ENCODE data around the gene FXYD2.

DNA sequence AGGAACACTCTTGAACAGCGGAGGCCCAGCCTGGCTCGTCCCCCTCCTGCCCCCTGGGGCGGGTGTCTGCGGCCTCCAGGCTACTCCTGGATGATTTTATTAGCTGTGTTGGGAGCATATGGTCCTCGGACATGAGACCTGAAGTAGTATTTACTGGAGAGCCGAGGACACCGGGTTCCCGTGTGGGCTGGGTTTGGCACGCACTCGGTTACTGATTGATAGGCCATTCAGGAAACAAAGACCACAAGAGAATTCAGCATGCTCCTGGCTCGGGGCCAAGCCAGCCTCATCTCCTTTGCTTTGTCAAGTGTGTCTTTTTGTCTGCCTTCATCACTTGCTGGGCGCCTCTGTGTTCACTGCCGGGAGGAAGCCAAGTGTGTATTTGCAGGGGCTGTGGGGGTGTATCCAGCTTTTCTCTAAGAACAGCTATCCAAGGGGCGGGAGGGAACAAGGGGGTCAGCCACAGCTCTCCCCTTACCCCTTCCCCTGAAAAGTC lies 9.7 kb downstream of the FXYD2 start:
- TF ChIP-seq, protein P1, sequence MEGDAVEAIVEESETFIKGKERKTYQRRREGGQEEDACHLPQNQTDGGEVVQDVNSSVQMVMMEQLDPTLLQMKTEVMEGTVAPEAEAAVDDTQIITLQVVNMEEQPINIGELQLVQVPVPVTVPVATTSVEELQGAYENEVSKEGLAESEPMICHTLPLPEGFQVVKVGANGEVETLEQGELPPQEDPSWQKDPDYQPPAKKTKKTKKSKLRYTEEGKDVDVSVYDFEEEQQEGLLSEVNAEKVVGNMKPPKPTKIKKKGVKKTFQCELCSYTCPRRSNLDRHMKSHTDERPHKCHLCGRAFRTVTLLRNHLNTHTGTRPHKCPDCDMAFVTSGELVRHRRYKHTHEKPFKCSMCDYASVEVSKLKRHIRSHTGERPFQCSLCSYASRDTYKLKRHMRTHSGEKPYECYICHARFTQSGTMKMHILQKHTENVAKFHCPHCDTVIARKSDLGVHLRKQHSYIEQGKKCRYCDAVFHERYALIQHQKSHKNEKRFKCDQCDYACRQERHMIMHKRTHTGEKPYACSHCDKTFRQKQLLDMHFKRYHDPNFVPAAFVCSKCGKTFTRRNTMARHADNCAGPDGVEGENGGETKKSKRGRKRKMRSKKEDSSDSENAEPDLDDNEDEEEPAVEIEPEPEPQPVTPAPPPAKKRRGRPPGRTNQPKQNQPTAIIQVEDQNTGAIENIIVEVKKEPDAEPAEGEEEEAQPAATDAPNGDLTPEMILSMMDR (IDR thresholded peaks at IDR 0.05): no peak
- TF ChIP-seq EP300 (IDR thresholded peaks at IDR 0.05) (no peak), POLR2A (IDR thresholded peaks at IDR 0.05) (no peak)
